Hepatocyte (in vitro differentiated cells): ENCODE measurements around the gene PGD.

ENCODE experiments used
- EZH2 ChIP-seq: fragments of 200-600 bp; sonication (generic); IDR thresholded peaks from 2 replicates; pipeline ENCODE4 v1.6.1; 2016; ENCODE audit warnings: antibody characterized with exemption, mild to moderate bottlenecking, borderline replicate concordance
- TF ChIP-seq, protein P1 (sequence below): fragments of 200-600 bp; sonication (generic); IDR thresholded peaks from 2 replicates; pipeline ENCODE4 v1.5.1; 2016; ENCODE audit warnings: antibody characterized with exemption, mild to moderate bottlenecking; ENCODE audit not compliant: poor library complexity

DNA sequence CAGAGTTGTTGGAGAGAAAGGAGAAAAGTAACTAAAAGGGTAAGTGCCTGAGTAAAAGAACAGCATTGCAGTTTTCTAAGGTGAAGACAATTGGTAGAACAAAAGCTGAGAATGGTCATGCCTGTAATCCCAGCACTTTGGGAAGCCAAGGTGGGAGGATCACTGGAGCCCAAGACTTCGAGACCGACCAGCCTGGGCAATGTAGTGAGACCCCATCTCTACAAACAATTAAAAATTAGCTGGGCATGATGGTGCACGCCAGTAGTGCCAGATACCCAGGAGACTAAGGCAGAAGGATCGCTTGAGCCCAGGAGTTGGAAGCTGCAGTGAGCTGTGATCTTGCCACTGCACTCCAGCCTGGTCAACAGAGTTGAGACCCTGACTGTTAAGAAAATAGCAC lies 15.2 kb upstream of the PGD start:
- TF ChIP-seq, protein P1, sequence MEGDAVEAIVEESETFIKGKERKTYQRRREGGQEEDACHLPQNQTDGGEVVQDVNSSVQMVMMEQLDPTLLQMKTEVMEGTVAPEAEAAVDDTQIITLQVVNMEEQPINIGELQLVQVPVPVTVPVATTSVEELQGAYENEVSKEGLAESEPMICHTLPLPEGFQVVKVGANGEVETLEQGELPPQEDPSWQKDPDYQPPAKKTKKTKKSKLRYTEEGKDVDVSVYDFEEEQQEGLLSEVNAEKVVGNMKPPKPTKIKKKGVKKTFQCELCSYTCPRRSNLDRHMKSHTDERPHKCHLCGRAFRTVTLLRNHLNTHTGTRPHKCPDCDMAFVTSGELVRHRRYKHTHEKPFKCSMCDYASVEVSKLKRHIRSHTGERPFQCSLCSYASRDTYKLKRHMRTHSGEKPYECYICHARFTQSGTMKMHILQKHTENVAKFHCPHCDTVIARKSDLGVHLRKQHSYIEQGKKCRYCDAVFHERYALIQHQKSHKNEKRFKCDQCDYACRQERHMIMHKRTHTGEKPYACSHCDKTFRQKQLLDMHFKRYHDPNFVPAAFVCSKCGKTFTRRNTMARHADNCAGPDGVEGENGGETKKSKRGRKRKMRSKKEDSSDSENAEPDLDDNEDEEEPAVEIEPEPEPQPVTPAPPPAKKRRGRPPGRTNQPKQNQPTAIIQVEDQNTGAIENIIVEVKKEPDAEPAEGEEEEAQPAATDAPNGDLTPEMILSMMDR = no peak
- TF ChIP-seq EZH2 = no peak
